Activated CD8-positive, alpha-beta memory T cell treated with anti-CD3 and anti-CD28 coated beads, Interleukin-2, amount 50 U/mL, for 1 hour (primary cell): ENCODE results near the gene ST6GAL1.
"Not testable (repeated sequence)": the region's sequence is repeated elsewhere in the genome, so short reads cannot be mapped to it uniquely, and the experiment has no call there.

Experiments used
- DNase-seq: peaks from one replicate; pipeline ENCODE4 v3.0.0-alpha.2; 2020; ENCODE audit errors: extremely low read depth

ST6GAL1 gene

GRCh38 chr3:186940967-186941366 lies 10.6 kb downstream of the ST6GAL1 start:
- DNase-seq, result no peak

- DNase-seq, result no peak
Measured at GRCh38 chr3:186942168-186942567, 11.8 kb downstream of the ST6GAL1 start.

GRCh38 chr3:186945255-186945823 lies 15.0 kb downstream of the ST6GAL1 start:
- no peak for DNase-seq

GRCh38 chr3:186946756-186947375 lies 16.5 kb downstream of the ST6GAL1 start:
- DNase-seq, result no peak

GRCh38 chr3:186949281-186949982 lies 19.1 kb downstream of the ST6GAL1 start:
- no peak for DNase-seq

- DNase-seq, result no peak
Measured at GRCh38 chr3:186950402-186951093, 20.2 kb downstream of the ST6GAL1 start.

- no peak for DNase-seq
Measured at GRCh38 chr3:186951640-186952552, 21.6 kb downstream of the ST6GAL1 start.

GRCh38 chr3:186953011-186953487 lies 22.7 kb downstream of the ST6GAL1 start:
- DNase-seq, result no peak

GRCh38 chr3:186953992-186954699 lies 23.8 kb downstream of the ST6GAL1 start:
- not testable (repeated sequence) for DNase-seq

- DNase-seq, result no peak
Measured at GRCh38 chr3:186955898-186956696, 25.8 kb downstream of the ST6GAL1 start.

- DNase-seq, result no peak
Measured at GRCh38 chr3:186959029-186959624, 28.8 kb downstream of the ST6GAL1 start.

GRCh38 chr3:186960347-186960746 lies 30.0 kb downstream of the ST6GAL1 start:
- no peak for DNase-seq

- no peak for DNase-seq
Measured at GRCh38 chr3:186962445-186962844, 32.1 kb downstream of the ST6GAL1 start.

- no peak for DNase-seq
Measured at GRCh38 chr3:186963636-186964035, 33.3 kb downstream of the ST6GAL1 start.

- no peak for DNase-seq
Measured at GRCh38 chr3:186964071-186964470, 33.7 kb downstream of the ST6GAL1 start.

GRCh38 chr3:186964616-186965015 lies 34.3 kb downstream of the ST6GAL1 start:
- DNase-seq, result no peak

GRCh38 chr3:186965141-186965879 lies 35.0 kb downstream of the ST6GAL1 start:
- DNase-seq, result no peak

GRCh38 chr3:186966406-186966805 lies 36.1 kb downstream of the ST6GAL1 start:
- no peak for DNase-seq

GRCh38 chr3:186967236-186967635 lies 36.9 kb downstream of the ST6GAL1 start:
- DNase-seq, result not testable (repeated sequence)
